Measurements from ENCODE around the gene PRICKLE4. TPM values are rescaled to one million over a fixed set of nuclear protein-coding genes. Genes with fewer than 3 reads are reported as not detected.

PRICKLE4 gene
- total RNA-seq, 2 experiments from 2014 or later: 0.40 TPM; not detected in 1

- Mint-ChIP-seq H3K36me3 (ENCODE audit: low read depth) (no peaks in the 10 kb centered on the region), H3K4me3 (no peak overlapping the region)
- POLR2A ChIA-PET: no interaction called here
These were observed 33.4 kb downstream of the PRICKLE4 start for GRCh38 chr6:41813956-41814355.

DNA sequence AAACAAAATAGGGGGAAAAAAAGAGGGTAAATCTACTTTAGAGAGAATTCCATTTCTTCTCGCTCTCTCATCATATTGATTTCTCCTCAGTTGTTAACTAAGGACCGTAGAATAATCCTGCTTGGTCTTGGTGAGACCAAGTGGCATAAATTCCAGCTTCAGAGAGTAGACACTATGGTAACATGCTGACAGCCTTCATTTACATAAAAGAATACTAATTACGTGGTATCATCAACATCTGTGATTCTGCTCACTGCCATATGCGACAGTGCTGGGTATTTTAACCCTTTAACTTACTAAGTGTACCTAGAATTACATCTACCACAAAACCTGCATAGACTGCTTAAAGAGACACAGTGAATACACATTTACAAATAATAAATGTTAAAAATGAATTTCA is 34.0 kb downstream of the PRICKLE4 start:
- POLR2A ChIA-PET: no interaction called here
- Mint-ChIP-seq H3K4me3 (no peak overlapping the region), H3K36me3 (ENCODE audit: low read depth) (no peaks in the 10 kb centered on the region), H3K4me1 (ENCODE audit: low read depth) (no peaks in the 10 kb centered on the region), H3K27me3 (ENCODE audit: low read depth) (peaks cover 3% of the 10 kb centered on the region), H3K27ac (no peak overlapping the region), H3K9me3 (ENCODE audit: insufficient read depth) (no peaks in the 10 kb centered on the region)
- CTCF ChIA-PET: interaction anchor here (1.2 to 2.1 kb wide), 3 partner anchors 82 to 290 kb away, joined by 3 to 8 read pairs (median 5); no protein-coding TSS in a partner anchor
- DNase-seq (no peak), ATAC-seq (no peak)

More at GRCh38 chr6:41813956-41814355, 33.4 kb downstream of the PRICKLE4 start:
- no peak overlapping the region for H3K27ac Mint-ChIP-seq
- DNase-seq (no peak), ATAC-seq (no peak)
- CTCF ChIA-PET: interaction anchor here (0.9 to 2.1 kb wide), 3 partner anchors 33 to 290 kb away, joined by 3 to 8 read pairs (median 3); no protein-coding TSS in a partner anchor
- H3K9me3 Mint-ChIP-seq (ENCODE audit: insufficient read depth): no peaks in the 10 kb centered on the region
- peaks cover 3% of the 10 kb centered on the region for H3K27me3 Mint-ChIP-seq (ENCODE audit: low read depth)
- no peaks in the 10 kb centered on the region for H3K4me1 Mint-ChIP-seq (ENCODE audit: low read depth)

- Mint-ChIP-seq H3K27ac (no peak overlapping the region), H3K27me3 (ENCODE audit: low read depth) (peaks cover 3% of the 10 kb centered on the region), H3K9me3 (ENCODE audit: insufficient read depth) (no peaks in the 10 kb centered on the region), H3K36me3 (ENCODE audit: low read depth) (no peaks in the 10 kb centered on the region), H3K4me1 (ENCODE audit: low read depth) (no peaks in the 10 kb centered on the region), H3K4me3 (no peak overlapping the region)
- no peak for DNase-seq
- no peak for ATAC-seq
- ChIA-PET CTCF (interaction anchor here (1.1 to 2.1 kb wide), 4 partner anchors 81 to 321 kb away, joined by 3 to 8 read pairs (median 4); no protein-coding TSS in a partner anchor), POLR2A (no interaction called here)
These were observed 35.0 kb downstream of the PRICKLE4 start for GRCh38 chr6:41815587-41815986.

DNA sequence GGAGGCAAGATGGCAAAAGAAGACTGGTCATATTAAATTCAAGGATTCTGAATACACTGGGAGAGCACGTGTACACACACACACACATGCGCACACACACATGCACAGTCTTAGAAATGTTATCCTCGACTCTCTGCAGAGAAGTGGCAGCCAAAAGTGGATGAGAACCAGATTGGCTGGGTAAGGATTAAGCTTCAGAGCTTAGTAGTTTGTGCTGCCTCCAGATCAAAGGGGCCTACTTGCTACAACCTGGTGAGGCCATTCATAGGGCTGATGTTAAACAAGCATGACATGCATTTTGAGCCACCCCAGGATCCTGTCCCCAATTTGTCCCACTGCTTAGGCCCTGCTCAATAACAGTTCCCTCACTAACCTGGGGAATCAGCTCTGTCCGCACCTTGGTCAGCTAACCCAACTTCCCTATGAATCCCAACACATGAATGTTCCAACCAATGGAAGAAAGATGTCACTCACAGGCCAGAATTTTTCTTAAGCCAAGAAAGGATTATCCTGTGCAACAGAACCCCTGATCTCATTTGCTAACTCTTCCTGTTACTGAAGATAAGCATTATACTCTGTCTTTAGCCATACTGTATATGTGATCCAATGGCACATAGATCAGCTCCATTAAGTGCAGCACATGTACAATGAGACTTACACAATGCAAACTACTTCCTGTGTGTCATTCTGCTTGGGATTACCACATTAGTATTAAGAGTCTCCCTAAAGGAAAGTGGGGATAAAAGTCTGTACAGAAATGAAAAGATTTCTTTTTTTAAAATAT is 37.9 kb downstream of the PRICKLE4 start:
- POLR2A ChIA-PET: interaction anchor here (0.7 to 1.1 kb wide), 2 partner anchors 9 to 13 kb away, joined by 3 read pairs; no protein-coding TSS in a partner anchor
- Mint-ChIP-seq H3K9me3 (ENCODE audit: insufficient read depth) (no peaks in the 10 kb centered on the region), H3K4me3 (no peak overlapping the region), H3K27ac (no peak overlapping the region), H3K36me3 (ENCODE audit: low read depth) (no peaks in the 10 kb centered on the region), H3K4me1 (ENCODE audit: low read depth) (no peaks in the 10 kb centered on the region), H3K27me3 (ENCODE audit: low read depth) (peaks cover 3% of the 10 kb centered on the region)
- CTCF ChIA-PET: interaction anchor here (1.1 to 1.5 kb wide), 5 partner anchors 9 to 318 kb away, joined by 3 to 4 read pairs (median 4); partner anchors contain the start of gene TOMM6
- no peak for ATAC-seq
- no peak for DNase-seq

DNA sequence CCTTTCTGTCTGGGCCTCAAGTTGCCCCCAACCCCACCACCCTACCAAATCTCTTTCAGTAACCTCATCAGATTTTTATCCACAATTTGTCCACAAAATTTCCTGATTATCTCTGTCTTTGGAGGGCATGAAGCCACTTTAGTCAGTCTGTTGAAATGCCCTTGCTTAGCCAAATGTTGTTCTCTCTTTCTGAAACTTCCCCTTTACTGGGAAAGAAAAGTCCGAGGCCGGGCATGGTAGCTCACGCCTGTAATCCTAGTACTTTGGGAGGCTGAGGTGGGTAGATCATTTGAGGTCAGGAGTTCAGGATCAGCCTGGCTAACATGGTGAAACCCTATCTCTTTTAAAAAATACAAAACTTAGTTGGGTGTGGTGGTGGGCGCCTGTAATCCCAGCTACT is 40.7 kb downstream of the PRICKLE4 start:
- no peaks in the 10 kb centered on the region for H3K36me3 Mint-ChIP-seq (ENCODE audit: low read depth)
- H3K4me3 Mint-ChIP-seq: no peak overlapping the region

DNA sequence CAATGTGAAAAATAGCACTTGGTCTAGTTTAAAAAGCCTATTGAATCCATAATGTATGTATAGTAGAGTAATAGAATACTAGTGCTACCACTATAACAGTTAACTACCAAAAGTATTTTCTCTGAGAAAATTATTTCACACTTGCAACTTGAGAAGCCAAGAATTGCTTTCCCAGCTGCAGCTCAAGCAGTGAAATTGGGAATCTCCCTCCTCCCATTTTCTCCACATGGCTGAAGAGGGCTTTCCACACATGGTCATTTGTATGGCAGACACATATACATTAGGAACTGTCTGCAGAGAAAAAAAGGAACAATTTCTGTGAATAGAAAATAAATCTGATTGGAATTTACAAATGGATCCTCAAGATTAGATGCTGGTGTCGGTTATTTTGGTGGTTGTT is 41.4 kb downstream of the PRICKLE4 start:
- Mint-ChIP-seq H3K36me3 (ENCODE audit: low read depth) (no peaks in the 10 kb centered on the region), H3K9me3 (ENCODE audit: insufficient read depth) (no peaks in the 10 kb centered on the region), H3K27ac (no peak overlapping the region), H3K4me3 (no peak overlapping the region), H3K27me3 (ENCODE audit: low read depth) (no peaks in the 10 kb centered on the region), H3K4me1 (ENCODE audit: low read depth) (no peaks in the 10 kb centered on the region)
- ATAC-seq: no peak
- POLR2A ChIA-PET: no interaction called here
- CTCF ChIA-PET: no interaction called here
- no peak for DNase-seq

More for the DNA sequence above, 40.7 kb downstream of the PRICKLE4 start:
- DNase-seq: no peak
- POLR2A ChIA-PET: no interaction called here
- no peak for ATAC-seq
- Mint-ChIP-seq H3K27me3 (ENCODE audit: low read depth) (no peaks in the 10 kb centered on the region), H3K4me1 (ENCODE audit: low read depth) (no peaks in the 10 kb centered on the region), H3K9me3 (ENCODE audit: insufficient read depth) (no peaks in the 10 kb centered on the region), H3K27ac (no peak overlapping the region)
- CTCF ChIA-PET: interaction anchor here (1.1 to 1.3 kb wide), 2 partner anchors 26 to 34 kb away, joined by 4 to 7 read pairs; partner anchors contain the start of gene TOMM6

GRCh38 chr6:41823178-41823577 is 42.6 kb downstream of the PRICKLE4 start:
- CTCF ChIA-PET: interaction anchor here (1.1 to 1.2 kb wide), 2 partner anchors 281 to 725 kb away, joined by 3 read pairs; no protein-coding TSS in a partner anchor
- no peak overlapping the region for H3K4me3 Mint-ChIP-seq
- H3K36me3 Mint-ChIP-seq (ENCODE audit: low read depth): no peaks in the 10 kb centered on the region
- POLR2A ChIA-PET: no interaction called here
- H3K27me3 Mint-ChIP-seq (ENCODE audit: low read depth): no peaks in the 10 kb centered on the region
- no peak for DNase-seq
- no peak overlapping the region for H3K27ac Mint-ChIP-seq
- H3K9me3 Mint-ChIP-seq (ENCODE audit: insufficient read depth): no peaks in the 10 kb centered on the region
- H3K4me1 Mint-ChIP-seq (ENCODE audit: low read depth): no peaks in the 10 kb centered on the region
- ATAC-seq: no peak

DNA sequence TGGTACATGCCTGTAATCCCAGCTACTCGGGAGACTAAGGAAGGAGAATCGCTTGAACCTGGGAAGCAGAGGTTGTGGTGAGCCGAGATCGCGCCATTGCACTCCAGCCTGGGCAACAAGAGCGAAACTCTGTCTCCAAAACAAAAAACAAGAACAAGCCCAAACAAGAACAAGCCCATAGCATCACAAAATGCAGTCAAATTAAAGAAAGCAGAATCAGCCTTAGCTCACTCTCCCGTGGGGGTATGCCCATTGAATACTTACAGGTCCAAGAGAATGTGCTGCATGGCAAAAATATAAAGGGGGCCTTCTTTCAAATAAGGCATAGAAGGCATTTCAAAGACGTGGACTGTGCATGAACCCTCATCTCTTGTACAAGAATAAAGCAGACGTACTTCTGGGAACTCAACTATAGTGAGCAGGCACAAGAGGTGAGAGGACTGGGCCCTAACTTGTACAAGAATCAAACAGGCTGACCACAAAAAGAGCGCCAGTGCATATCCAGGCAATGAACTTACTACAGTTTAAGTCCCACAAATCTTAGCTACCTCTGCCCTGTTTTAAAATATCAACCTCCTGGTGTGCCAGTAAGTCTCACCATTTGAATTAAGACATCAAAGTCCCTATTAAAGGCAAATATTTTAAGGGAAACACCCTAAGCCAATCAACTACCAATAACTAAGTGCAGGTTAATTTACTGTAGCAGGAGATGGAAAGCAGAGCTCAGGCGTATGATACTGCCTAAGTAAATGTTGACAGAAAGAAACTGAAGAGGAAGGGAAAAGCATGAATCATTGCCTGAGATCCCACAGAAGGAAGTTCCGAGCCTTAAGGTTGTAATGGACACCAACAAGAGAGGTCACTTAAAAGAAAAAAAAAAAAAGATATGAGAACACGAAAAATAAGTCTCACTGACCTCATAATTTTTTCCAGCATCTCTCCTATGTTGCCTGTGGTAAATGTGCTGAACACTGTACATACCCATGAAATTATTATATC is 44.3 kb downstream of the PRICKLE4 start:
- POLR2A ChIA-PET: no interaction called here
- DNase-seq: no peak
- Mint-ChIP-seq H3K4me1 (ENCODE audit: low read depth) (no peaks in the 10 kb centered on the region), H3K36me3 (ENCODE audit: low read depth) (no peaks in the 10 kb centered on the region), H3K27ac (no peak overlapping the region), H3K4me3 (no peak overlapping the region), H3K9me3 (ENCODE audit: insufficient read depth) (no peaks in the 10 kb centered on the region), H3K27me3 (ENCODE audit: low read depth) (no peaks in the 10 kb centered on the region)
- CTCF ChIA-PET: interaction anchor here (1.1 to 1.2 kb wide), 2 partner anchors 11 to 280 kb away, joined by 3 to 4 read pairs; no protein-coding TSS in a partner anchor
- no peak for ATAC-seq

DNA sequence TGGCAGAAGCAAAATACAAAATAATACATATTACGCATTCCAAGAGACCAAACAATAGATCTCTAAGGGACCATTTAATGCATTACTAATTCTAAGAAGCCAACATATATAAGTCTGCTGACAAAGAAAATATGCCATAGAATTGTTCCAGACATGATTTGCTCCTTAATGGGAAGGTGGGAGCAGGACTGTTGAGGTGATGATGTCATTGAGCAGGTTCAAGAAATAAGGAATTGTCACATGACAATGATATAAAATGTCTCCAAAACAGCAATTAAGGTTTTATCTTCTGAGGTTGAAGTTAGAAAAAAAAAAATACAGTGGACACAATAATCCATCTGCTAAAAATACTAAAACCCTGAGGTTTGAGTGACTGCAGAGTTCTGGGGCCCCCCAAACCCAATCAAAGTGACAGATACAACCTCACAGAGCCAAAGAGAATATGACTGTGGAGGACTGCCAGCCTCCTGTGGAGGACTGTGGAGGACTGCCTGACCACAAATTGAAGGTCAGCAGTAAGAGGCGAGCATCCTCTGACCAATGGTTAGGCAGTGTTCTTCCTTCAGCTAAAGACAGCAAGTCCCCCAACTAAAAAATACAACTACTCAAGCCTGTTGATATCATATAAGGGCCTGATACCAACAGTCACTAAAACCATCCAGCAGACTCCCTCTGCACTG is 45.9 kb downstream of the PRICKLE4 start:
- DNase-seq: no peak
- no peak for ATAC-seq
- Mint-ChIP-seq H3K27me3 (ENCODE audit: low read depth) (no peaks in the 10 kb centered on the region), H3K4me1 (ENCODE audit: low read depth) (no peaks in the 10 kb centered on the region), H3K9me3 (ENCODE audit: insufficient read depth) (no peaks in the 10 kb centered on the region), H3K27ac (no peak overlapping the region), H3K4me3 (no peak overlapping the region), H3K36me3 (ENCODE audit: low read depth) (no peaks in the 10 kb centered on the region)
- POLR2A ChIA-PET: no interaction called here
- CTCF ChIA-PET: interaction anchor here (1.2 to 2.2 kb wide), 2 partner anchors 20 to 278 kb away, joined by 4 to 7 read pairs; no protein-coding TSS in a partner anchor

- CTCF ChIA-PET: interaction anchor here (1.0 kb wide), 2 partner anchors 14 to 15 kb away, joined by 3 to 4 read pairs; no protein-coding TSS in a partner anchor
These were observed 51.7 kb downstream of the PRICKLE4 start for GRCh38 chr6:41832263-41832662.

More at GRCh38 chr6:41832263-41832662, 51.7 kb downstream of the PRICKLE4 start:
- Mint-ChIP-seq H3K4me1 (ENCODE audit: low read depth) (peaks cover 4% of the 10 kb centered on the region), H3K27ac (no peak overlapping the region), H3K9me3 (ENCODE audit: insufficient read depth) (no peaks in the 10 kb centered on the region), H3K4me3 (no peak overlapping the region), H3K36me3 (ENCODE audit: low read depth) (peaks cover 5% of the 10 kb centered on the region), H3K27me3 (ENCODE audit: low read depth) (no peaks in the 10 kb centered on the region)
- POLR2A ChIA-PET: interaction anchor here (0.6 kb wide), 1 partner anchor 272 kb away, joined by 3 read pairs; no protein-coding TSS in a partner anchor
- no peak for DNase-seq
- no peak for ATAC-seq
